BE2C (cell line): ENCODE data around the gene ZNF571. TPM values are rescaled to one million over a fixed set of nuclear protein-coding genes. Genes with fewer than 3 reads are reported as not detected.

ENCODE experiments used
- DNase-seq: peaks from one replicate; pipeline ENCODE4 v3.0.0-alpha.2; 2020
- H3K27me3 ChIP-seq: fragments of 250-450 bp; sonication (Bioruptor Pico); 2 replicates; pipeline ENCODE4 v1.5.1; 2020; ENCODE audit warnings: mild to moderate bottlenecking
- H3K36me3 ChIP-seq: fragments of 250-450 bp; sonication (Bioruptor Pico); 2 replicates; pipeline ENCODE4 v1.5.1; 2020; ENCODE audit warnings: mild to moderate bottlenecking
- H3K4me1 ChIP-seq: fragments of 250-450 bp; sonication (Bioruptor Pico); 2 replicates; pipeline ENCODE4 v1.5.1; 2020
- H3K4me3 ChIP-seq: 2 replicates; pipeline ENCODE4 v1.5.1; 2011; ENCODE audit warnings: low read depth, low read length
- H3K9me3 ChIP-seq: fragments of 250-450 bp; sonication (Bioruptor Pico); 2 replicates; pipeline ENCODE4 v1.5.1; 2020
- polyA plus RNA-seq: library from polyadenylated mRNA; unstranded; fragments of >200 nt; gene quantifications from one replicate; pipeline ENCODE4 v1.2.1, GENCODE V29; 2012; ENCODE audit warnings: low read depth, missing spikeins; ENCODE audit not compliant: insufficient read length, insufficient read depth
- TF ChIP-seq, protein P1 (sequence below): IDR thresholded peaks from 2 replicates; pipeline ENCODE4 v1.5.1; 2012; ENCODE audit warnings: mild to moderate bottlenecking, low read depth, low read length

ZNF571 gene
- 2.9 TPM for polyA plus RNA-seq

DNA sequence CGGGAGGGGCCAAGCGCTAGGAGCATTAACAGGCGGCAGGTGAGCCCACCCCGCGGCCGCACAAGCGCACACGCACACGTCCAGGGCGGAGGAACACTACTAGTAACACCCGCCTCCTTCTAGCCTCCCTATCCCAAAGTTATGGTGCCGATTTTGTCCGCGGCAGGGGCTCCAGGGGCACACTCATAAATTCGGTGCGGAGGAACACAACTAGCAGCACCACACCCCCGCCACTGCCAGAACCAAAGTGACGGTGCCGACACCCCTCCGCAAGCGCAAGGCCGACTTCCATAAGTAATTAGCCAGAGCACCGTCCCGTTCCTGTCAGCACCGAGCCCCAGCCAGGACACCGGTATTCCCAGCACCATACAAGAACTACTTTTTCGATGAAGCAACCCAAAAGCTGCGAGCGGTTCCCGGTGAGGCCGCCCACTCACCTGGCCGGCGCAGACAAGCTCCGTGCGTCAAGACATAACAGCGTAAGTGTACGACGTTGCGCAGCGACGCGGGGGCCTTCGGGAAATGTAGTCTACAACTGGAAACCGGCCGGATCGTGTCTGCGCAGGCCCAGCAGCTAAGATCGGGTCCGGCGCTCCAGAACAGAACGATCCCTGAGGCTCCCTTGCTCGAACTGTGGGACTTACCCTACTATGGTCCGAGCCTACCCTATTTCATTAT lies at the start of gene ZNF571, which contains the start of gene ZNF540:
Gene ZNF571 (minus strand): TSS at position 489 of the 678 bp plus-strand sequence. CDS start 8,116 bp downstream, outside the sequence.
Gene ZNF540 (plus strand): TSS at position 573 of the 678 bp plus-strand sequence. CDS start 3,572 bp downstream, outside the sequence.
- H3K9me3 ChIP-seq = no peaks in the 10 kb centered on the region
- TF ChIP-seq, protein P1, sequence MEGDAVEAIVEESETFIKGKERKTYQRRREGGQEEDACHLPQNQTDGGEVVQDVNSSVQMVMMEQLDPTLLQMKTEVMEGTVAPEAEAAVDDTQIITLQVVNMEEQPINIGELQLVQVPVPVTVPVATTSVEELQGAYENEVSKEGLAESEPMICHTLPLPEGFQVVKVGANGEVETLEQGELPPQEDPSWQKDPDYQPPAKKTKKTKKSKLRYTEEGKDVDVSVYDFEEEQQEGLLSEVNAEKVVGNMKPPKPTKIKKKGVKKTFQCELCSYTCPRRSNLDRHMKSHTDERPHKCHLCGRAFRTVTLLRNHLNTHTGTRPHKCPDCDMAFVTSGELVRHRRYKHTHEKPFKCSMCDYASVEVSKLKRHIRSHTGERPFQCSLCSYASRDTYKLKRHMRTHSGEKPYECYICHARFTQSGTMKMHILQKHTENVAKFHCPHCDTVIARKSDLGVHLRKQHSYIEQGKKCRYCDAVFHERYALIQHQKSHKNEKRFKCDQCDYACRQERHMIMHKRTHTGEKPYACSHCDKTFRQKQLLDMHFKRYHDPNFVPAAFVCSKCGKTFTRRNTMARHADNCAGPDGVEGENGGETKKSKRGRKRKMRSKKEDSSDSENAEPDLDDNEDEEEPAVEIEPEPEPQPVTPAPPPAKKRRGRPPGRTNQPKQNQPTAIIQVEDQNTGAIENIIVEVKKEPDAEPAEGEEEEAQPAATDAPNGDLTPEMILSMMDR = no peak
- peak; percentile 89 for DNase-seq
- no peaks in the 10 kb centered on the region for H3K4me1 ChIP-seq
- no peaks in the 10 kb centered on the region for H3K36me3 ChIP-seq
- peak within 1 kb of the TSS; percentile 81 for H3K4me3 ChIP-seq
- H3K27me3 ChIP-seq = no peaks in the 10 kb centered on the region

DNA sequence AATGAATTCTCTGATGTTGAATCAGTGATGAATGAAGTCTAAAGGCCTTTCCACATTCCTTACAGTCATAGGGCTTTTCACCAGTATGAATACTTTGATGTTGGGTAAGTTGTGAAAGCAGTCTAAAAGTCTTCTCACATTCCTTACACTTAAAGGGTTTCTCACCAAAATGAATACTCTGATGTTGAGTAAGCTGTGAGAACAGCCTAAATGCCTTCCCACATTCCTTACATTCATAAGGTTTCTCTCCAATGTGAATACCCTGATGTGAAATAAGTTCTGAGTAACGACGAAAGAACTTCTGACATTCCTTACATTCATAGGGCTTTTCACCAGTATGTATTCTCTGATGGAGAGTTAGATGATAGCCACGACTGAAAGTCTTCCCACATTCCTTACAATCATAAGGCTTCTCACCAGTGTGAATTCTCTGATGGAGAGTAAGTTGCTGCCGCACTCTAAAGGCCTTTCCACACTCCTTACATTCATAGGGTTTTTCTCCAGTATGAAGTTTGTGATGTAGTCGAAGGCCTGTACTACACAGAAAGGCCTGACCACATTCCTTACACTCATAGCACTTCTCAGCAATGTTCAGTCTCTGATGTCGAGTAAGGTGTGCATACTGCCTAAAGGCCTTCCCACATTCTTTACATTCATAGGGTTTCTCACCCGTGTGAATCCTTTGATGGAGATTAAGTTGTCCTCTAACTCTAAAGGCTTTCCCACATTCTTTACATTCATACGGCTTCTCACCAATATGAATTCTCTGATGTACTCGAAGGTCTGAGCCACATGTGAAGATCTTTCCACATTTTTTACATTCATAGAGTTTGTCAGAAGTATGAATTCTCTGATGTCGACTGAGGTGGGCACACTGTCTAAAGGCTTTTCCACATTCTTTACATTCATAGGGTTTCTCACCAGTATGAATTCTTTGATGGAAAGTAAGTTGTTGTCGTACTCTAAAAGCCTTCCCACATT lies 40.8 kb upstream of the ZNF571 start:
- H3K27me3 ChIP-seq = no peaks in the 10 kb centered on the region
- no peak overlapping the region for H3K4me3 ChIP-seq
- DNase-seq = no peak
- peaks cover 16% of the 10 kb centered on the region for H3K36me3 ChIP-seq
- TF ChIP-seq, protein P1 = no peak
- H3K4me1 ChIP-seq = no peaks in the 10 kb centered on the region
- H3K9me3 ChIP-seq = peaks cover 8% of the 10 kb centered on the region

DNA sequence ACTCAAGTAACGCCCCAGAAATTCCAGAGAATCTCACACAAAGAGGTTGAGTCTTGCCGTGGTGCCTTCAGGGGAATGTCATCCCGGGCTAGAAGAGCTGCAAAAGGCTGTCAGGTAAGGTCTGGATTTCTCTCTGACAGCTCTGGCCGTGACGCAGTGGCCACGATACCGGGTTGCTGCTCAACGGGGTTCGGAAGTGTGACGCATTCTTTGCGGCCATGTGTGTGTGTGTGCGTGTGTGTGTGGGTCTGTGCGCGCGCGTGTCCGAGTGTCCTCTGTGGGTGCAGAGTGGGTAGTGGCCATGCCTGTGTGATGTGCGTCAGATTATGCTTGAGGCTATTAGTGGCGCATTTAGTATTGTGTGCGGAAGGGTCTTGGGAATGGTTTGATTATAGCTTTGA lies 390 bp upstream of the ZNF571 start:
- no peak for DNase-seq
- Histone ChIP-seq H3K4me1 (no peaks in the 10 kb centered on the region), H3K36me3 (no peaks in the 10 kb centered on the region), H3K27me3 (no peaks in the 10 kb centered on the region), H3K4me3 (peak overlapping the region; percentile 81), H3K9me3 (no peaks in the 10 kb centered on the region)
- TF ChIP-seq, protein P1 = no peak

DNA sequence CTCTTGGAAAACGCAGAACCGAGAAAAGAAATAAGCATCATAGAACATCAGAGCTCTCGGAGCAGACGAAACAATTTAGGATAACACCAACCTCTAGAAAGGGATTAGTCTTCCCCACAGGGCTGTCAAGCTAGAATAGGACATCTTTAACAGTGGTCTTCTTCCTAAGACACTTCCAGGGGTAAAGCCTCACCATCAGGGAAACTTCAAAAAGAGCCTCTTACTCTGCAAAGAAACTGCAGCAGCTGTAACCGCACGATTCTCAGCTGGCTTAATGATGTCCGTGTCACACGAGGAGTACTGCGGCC lies 642 bp downstream of the ZNF571 start:
- H3K9me3 ChIP-seq = no peaks in the 10 kb centered on the region
- H3K27me3 ChIP-seq = no peaks in the 10 kb centered on the region
- DNase-seq = no peak
- TF ChIP-seq, protein P1 = no peak
- H3K4me1 ChIP-seq = no peaks in the 10 kb centered on the region
- no peaks in the 10 kb centered on the region for H3K36me3 ChIP-seq
- peak overlapping the region; percentile 81 for H3K4me3 ChIP-seq

DNA sequence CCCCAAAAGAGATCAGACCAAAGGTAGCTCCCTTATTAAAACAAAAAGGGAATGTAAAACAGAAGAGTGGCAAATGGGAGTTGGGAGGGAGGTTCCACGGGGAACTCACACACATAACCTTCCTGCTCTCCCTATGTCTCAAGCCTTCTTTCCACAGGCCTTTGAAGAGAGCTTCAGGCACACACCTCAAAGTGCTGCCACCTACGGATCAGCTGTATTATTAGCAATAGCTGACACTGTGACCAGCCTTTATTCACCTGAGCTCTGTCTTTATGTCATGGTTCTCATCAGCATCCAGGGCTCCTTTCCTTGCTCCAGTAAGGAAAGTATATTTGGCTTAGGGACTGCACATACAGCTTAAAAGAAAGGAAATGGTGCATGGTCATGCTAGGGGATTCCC lies 11.3 kb downstream of the ZNF571 start:
- Histone ChIP-seq H3K27me3 (no peaks in the 10 kb centered on the region), H3K4me1 (no peaks in the 10 kb centered on the region), H3K4me3 (no peak overlapping the region), H3K9me3 (no peaks in the 10 kb centered on the region), H3K36me3 (peaks cover 4% of the 10 kb centered on the region; the same call in 1 of the 2 replicates)
- no peak for DNase-seq
- TF ChIP-seq, protein P1 = peak; percentile 17
